HG03469 (cell line): ENCODE results near the gene CSF1R.
"Not testable (repeated sequence)": the region's sequence is repeated elsewhere in the genome, so short reads cannot be mapped to it uniquely, and the experiment has no call there.

ENCODE experiments used
- ATAC-seq: cut with Tn5 transposase; IDR thresholded peaks from one replicate; pipeline ENCODE4 v1.9.1; 2021; ENCODE audit warnings: mild to moderate bottlenecking, moderate library complexity, moderate number of reproducible peaks; ENCODE audit not compliant: unreplicated experiment

CSF1R gene

GRCh38 chr5:150033334-150033733, 53.0 kb downstream of the CSF1R start:
- ATAC-seq, result no peak

DNA sequence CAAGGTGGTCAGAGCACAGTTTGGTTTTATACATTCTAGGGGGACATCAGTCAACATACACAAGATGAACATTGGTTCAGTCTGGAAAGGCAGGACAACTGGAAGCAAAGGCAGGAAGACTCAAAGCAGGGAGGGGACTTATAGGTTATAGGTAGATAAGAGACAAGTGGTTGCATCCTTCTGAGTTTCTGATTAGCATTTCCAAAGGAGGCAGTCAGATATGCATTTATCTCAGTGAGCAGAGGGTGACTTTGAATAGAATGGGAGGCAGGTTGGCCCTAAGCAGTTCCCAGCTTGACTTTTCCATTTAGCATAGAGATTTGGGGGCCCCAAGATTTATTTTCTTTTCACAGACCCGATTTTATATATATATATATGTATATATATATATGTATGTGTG, 58.3 kb downstream of the CSF1R start:
- not testable (repeated sequence) for ATAC-seq

DNA sequence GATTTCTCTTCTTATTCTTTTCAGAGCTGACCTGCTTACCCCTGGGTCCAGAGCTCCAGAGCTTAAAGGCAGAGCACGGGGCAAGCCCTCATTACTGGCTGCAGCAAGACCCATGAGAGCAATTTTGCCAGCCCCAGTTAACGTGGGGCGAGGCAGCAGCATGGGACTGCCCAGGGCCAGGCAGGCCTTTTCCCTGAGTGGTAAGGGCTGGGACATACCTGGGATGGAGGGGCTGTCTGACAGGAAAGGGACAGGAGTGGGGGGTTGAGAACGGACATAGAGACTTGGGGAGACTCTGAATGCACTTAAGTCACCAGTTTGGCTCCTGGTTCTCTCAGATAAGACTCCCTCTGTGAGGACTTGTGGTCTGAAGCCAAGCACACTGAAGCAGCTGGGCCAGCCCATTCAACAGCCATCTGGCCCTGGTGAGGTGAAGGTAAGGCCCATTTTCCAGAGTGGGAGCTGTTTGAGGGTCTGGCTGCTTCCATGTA, 59.6 kb downstream of the CSF1R start:
- ATAC-seq, result no peak

DNA sequence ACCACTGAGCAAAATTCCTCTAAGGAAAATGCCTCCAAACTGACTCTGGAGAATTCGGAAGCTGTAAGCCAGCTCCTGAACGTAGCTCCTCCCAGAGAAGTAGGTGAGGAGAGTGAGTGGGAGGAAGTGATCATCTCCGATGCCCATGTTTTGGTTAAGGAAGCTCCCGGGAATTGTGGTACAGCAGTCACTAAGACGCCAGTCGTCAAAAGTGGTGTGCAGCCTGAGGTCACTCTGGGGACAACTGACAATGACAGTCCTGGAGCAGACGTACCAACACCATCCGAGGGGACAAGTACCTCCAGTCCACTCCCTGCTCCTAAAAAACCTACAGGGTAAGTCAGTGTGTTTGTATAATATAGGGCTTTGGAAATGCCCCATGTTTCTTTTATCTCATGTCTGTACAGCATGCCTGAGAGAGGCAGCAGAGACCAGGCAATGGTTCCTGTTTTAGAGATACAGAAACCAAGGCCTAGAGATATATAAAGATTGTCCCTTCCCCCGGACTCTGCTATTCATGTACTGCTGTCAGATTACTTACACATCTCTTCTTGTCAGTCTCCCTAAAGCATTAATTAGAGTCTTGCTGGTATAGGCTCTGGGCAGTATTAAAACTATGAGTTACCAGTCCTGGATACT, 61.9 kb downstream of the CSF1R start:
- ATAC-seq, result no peak

- no peak for ATAC-seq
Measured at GRCh38 chr5:150023136-150023535, 63.2 kb downstream of the CSF1R start.

DNA sequence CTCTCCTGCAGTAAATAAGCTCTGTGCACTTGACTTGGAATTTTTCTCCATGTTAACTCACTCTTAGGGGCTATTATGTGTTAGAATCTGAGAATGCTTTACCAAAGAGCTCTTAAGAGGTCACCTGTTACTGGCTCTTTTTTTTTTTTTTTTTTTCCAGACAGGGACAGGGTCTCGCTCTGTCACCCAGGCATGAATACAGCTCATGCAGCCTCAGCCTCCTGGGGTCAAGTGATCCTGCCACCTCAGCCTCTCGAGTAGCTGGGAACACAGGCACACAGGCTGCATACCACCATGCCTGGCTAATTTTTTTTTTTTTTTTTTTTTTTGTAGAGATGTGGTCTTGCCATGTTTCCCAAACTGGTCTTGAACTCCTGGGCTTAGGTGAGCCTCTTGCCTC, 63.7 kb downstream of the CSF1R start:
- ATAC-seq, result no peak

- no peak for ATAC-seq
Measured at GRCh38 chr5:150022158-150022531, 64.2 kb downstream of the CSF1R start.

- no peak for ATAC-seq
Measured at GRCh38 chr5:150021491-150022157, 64.7 kb downstream of the CSF1R start.

DNA sequence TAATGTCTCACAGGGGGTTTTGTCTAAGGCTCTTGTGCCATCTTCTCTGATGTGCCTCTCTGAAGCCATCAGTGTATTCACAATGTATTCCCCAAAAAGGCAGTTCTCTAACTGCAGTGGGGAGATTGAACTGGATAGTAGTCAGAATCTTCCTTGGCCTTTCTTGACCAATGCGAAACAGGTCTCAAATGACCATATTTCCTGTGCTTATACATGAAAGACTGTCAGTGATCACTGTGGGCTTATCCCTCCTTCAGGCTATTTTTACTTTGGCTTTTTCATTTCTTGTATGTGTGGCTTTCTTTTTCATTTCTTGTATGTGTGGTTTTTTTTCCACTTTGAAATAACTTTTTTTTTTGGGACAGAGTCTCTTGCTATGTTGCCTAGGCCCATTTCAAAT, 66.1 kb downstream of the CSF1R start:
- ATAC-seq, result no peak

DNA sequence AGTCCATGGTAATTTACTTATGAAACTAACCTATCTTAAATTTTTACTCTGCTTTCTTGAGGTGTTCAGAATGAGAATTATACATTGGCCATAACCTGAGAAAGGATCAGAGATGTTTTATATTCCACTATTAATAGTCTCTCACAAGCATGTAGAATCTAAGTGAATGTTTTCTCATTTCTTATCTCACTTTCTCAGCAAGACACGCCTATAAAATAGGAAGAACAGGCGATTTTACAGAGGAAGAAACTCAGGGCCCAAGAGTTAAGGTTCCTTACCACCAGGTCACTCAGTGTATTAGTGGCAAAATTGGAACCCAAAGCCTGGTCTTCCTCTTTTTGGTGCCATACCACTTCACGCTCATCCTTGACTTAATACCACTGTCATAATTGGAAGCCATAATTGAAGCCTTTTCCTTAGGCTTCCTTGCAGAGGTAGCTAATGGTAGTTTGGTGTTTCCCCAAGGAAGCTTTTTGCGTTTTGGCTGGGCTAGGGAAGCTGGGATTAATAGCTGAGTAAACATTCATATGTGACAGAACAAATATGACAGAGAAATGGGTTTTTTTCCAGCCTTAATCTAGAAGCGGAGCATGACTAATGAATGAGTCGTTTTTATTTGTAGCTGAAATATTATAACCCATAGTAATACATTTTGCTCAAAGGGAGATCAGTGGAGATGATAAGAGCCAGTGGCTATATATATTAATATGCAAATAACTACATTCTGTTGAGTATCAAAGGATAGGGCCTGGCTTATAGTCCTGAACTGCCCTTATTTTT, 68.9 kb downstream of the CSF1R start:
- ATAC-seq, result no peak

DNA sequence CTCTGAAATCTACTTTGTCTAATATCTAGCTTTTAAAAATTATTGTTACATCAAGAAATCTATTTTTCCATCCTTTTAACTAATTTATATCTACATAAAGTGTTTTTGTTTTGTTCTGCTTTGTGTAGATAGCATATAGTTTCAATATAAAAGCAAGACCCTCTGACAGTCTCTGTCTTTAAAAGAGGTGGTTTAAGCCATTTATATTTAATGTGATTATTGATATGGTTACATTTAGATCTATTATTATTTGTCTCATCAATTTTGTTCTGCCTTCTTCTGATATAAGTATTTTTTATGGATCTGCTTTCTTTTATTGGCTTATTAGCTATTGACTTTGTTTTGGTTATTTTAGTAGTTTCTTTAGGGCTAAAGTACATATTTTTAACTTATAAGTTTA, 69.8 kb downstream of the CSF1R start:
- ATAC-seq, result no peak

DNA sequence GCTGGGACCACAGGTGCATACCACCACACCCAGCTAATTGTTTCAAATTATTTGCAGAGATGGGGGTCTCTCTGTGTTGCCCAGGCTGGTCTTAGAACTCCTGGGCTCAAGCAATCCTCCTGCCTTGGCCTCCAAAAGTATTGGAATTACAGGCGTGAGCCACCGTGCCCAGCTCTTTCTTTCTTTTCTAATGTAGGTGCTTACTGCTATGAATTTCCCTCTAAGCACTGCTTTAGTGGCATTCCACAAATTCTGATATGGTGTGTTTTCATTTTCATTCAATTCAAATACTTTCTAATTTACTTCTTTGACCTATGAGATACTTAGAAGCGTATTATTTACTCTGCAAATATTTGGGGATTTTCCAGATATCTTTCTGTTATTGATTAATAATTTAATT, 70.9 kb downstream of the CSF1R start:
- no peak for ATAC-seq

- no peak for ATAC-seq
Measured at GRCh38 chr5:150014456-150014855, 71.9 kb downstream of the CSF1R start.

DNA sequence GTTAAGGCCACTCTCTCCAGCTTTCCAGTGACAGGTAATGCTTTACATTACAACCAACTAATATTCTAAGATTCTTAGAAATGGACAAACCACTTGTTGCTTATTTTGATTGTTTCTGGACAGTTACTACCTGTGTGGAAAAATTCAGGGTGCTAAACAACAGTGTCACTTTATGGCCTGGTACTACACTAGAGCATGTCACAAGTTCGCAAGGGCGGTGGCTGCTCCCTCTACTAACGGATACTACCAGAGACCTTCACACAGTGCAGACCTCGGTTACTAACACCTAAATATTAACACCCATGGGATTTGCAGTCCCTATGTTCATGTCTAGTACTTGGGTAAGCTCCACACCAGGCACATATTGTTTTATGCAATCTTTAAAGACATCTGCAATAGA, 72.4 kb downstream of the CSF1R start:
- no peak for ATAC-seq

GRCh38 chr5:150009671-150010387, 76.5 kb downstream of the CSF1R start:
- no peak for ATAC-seq

GRCh38 chr5:150007050-150007449, 79.3 kb downstream of the CSF1R start:
- ATAC-seq, result no peak

- no peak for ATAC-seq
Measured at GRCh38 chr5:150006318-150006717, 80.0 kb downstream of the CSF1R start.
